A673 (cell line): Measurements from ENCODE around the gene SYNJ1. TPM values are rescaled to one million over a fixed set of nuclear protein-coding genes. Genes with fewer than 3 reads are reported as not detected.
"Not testable (repeated sequence)": the region's sequence is repeated elsewhere in the genome, so short reads cannot be mapped to it uniquely, and the experiment has no call there.

Source experiments
- BruUV-seq: library from RNA; stranded (reverse); fragments of 400-500 nt; replicated peaks from 2 replicates; lab custom pipeline; 2021; lab: Mats Ljungman, UMichigan
- CTCF ChIA-PET: fragments of 300-600 bp; sonication (Branson Sonifier 250); formaldehyde crosslinking; loops from one replicate; lab custom pipeline; 2022; ENCODE audit warnings: antibody characterized with exemption; lab: Charles Lee
- POLR2A ChIA-PET: fragments of 300-600 bp; sonication (Branson Sonifier 250); formaldehyde crosslinking; loops from one replicate; lab custom pipeline; 2022; ENCODE audit warnings: antibody characterized with exemption; ENCODE audit not compliant: low non-redundant PET; lab: Charles Lee
- DNase-seq: peaks from one replicate; pipeline ENCODE4 v3.0.0-alpha.2; 2015; ENCODE audit warnings: low spot score
- H3K27ac ChIP-seq: fragments of 200-600 bp; sonication (generic); 2 replicates; pipeline ENCODE4 v1.5.1; 2016; ENCODE audit warnings: mixed run types, low read depth, mild to moderate bottlenecking, mixed read lengths, antibody characterized with exemption, low read length; ENCODE audit not compliant: poor library complexity, severe bottlenecking
- H3K27me3 ChIP-seq: fragments of 200-600 bp; sonication (generic); replicated peaks from 2 replicates; pipeline ENCODE4 v1.6.1; 2017; ENCODE audit warnings: mixed run types, low read depth, mild to moderate bottlenecking, mixed read lengths, antibody characterized with exemption, low read length; ENCODE audit not compliant: insufficient read depth, poor library complexity
- H3K36me3 ChIP-seq: fragments of 200-600 bp; sonication (generic); 2 replicates; pipeline ENCODE4 v1.6.1; 2016; ENCODE audit warnings: mixed run types, mild to moderate bottlenecking, mixed read lengths, antibody characterized with exemption, low read length; ENCODE audit not compliant: insufficient read depth, poor library complexity, severe bottlenecking
- H3K4me1 ChIP-seq: fragments of 200-600 bp; sonication (generic); 2 replicates; pipeline ENCODE4 v1.6.1; 2017; ENCODE audit warnings: mixed run types, mild to moderate bottlenecking, mixed read lengths, antibody characterized with exemption, low read length; ENCODE audit not compliant: insufficient read depth, poor library complexity, severe bottlenecking
- H3K4me3 ChIP-seq: fragments of 200-600 bp; sonication (generic); 2 replicates; pipeline ENCODE4 v1.5.1; 2016; ENCODE audit warnings: low read depth, mixed run types, mild to moderate bottlenecking, mixed read lengths, low read length; ENCODE audit not compliant: poor library complexity, severe bottlenecking
- H3K9me3 ChIP-seq: fragments of 200-600 bp; sonication (generic); 2 replicates; pipeline ENCODE4 v1.6.1; 2016; ENCODE audit warnings: mixed run types, low read depth, mild to moderate bottlenecking, mixed read lengths, antibody characterized with exemption, low read length; ENCODE audit not compliant: poor library complexity, severe bottlenecking
- EZH2 ChIP-seq: fragments of 200-600 bp; sonication (generic); IDR thresholded peaks from 2 replicates; pipeline ENCODE4 v1.6.1; 2017; ENCODE audit warnings: borderline replicate concordance, low read depth, mild to moderate bottlenecking, mixed read lengths, antibody characterized with exemption, low read length; ENCODE audit not compliant: poor library complexity, severe bottlenecking
- intact Hi-C: fragments of 100-400 bp; cut with micrococcal nuclease; formaldehyde crosslinking; loops from one replicate; pipeline ENCODE4 v1.10.0; 2022; ENCODE audit not compliant: unreplicated experiment
- total RNA-seq: library from RNA; stranded (reverse); gene quantifications from 2 replicates; pipeline ENCODE4 v1.2.3, GENCODE V29; 2021
- TF ChIP-seq, protein P1 (sequence below): fragments of 300-800, 200-600 bp; sonication (generic); conservative IDR thresholded peaks from 2 replicates; pipeline ENCODE4 v1.5.1; 2017; ENCODE audit warnings: low read depth, mild to moderate bottlenecking, antibody characterized with exemption, low read length, moderate library complexity, mixed read lengths

Gene SYNJ1
- total RNA-seq, 1 experiment from 2014 or later, result 17.1 TPM

- no peaks in the 10 kb centered on the region for H3K36me3 ChIP-seq
- no TSS peak for BruUV-seq
- H3K27ac ChIP-seq, result no peak overlapping the region
- intact Hi-C loops, result no loop called here
- H3K4me1 ChIP-seq, result peaks cover 12% of the 10 kb centered on the region
- CTCF ChIA-PET, result no interaction called here
- no peaks in the 10 kb centered on the region for H3K27me3 ChIP-seq
- peak; percentile 53 for DNase-seq
- no peak overlapping the region for H3K4me3 ChIP-seq
- TF ChIP-seq, protein P1, sequence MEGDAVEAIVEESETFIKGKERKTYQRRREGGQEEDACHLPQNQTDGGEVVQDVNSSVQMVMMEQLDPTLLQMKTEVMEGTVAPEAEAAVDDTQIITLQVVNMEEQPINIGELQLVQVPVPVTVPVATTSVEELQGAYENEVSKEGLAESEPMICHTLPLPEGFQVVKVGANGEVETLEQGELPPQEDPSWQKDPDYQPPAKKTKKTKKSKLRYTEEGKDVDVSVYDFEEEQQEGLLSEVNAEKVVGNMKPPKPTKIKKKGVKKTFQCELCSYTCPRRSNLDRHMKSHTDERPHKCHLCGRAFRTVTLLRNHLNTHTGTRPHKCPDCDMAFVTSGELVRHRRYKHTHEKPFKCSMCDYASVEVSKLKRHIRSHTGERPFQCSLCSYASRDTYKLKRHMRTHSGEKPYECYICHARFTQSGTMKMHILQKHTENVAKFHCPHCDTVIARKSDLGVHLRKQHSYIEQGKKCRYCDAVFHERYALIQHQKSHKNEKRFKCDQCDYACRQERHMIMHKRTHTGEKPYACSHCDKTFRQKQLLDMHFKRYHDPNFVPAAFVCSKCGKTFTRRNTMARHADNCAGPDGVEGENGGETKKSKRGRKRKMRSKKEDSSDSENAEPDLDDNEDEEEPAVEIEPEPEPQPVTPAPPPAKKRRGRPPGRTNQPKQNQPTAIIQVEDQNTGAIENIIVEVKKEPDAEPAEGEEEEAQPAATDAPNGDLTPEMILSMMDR, result no peak
- TF ChIP-seq EZH2, result no peak
- POLR2A ChIA-PET, result no interaction called here
- no peaks in the 10 kb centered on the region for H3K9me3 ChIP-seq
Measured at GRCh38 chr21:32702702-32703101, 25.1 kb downstream of the SYNJ1 start.

GRCh38 chr21:32698971-32699693, 28.7 kb downstream of the SYNJ1 start:
- Histone ChIP-seq H3K27me3 (no peaks in the 10 kb centered on the region), H3K27ac (no peak overlapping the region), H3K4me1 (peaks cover 12% of the 10 kb centered on the region), H3K9me3 (no peaks in the 10 kb centered on the region), H3K4me3 (no peak overlapping the region), H3K36me3 (no peaks in the 10 kb centered on the region)
- ChIA-PET CTCF (no interaction called here), POLR2A (interaction anchor here (0.5 kb wide), 1 partner anchor 72 kb away, joined by 10 read pairs; the partner anchor contains the start of gene PAXBP1)
- TF ChIP-seq, protein P1, result no peak
- TF ChIP-seq EZH2, result no peak
- BruUV-seq, result no TSS peak
- DNase-seq, result peak; percentile 44
- intact Hi-C loops, result no loop called here

DNA sequence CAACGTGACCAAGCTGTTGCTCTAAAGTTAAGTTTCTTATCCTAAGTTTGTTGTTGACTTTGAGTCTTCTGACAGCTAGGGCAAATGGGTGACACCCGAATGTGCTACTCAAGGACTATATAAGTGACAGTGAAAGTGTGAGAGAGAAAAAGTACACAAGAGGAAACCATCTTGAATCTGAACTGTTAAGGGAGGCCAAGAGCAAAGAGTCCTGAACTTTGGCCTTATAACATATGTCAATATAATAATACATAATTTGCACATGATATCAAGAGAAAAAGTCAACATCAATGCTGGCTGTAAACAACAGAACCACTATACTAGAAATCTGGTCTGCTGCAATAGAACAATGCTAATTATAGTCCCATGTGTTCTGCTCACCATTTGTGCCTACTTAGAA, 29.5 kb downstream of the SYNJ1 start:
- Histone ChIP-seq H3K4me3 (no peak overlapping the region), H3K27ac (no peak overlapping the region), H3K4me1 (peaks cover 12% of the 10 kb centered on the region), H3K27me3 (no peaks in the 10 kb centered on the region), H3K36me3 (no peaks in the 10 kb centered on the region), H3K9me3 (no peaks in the 10 kb centered on the region)
- ChIA-PET POLR2A (no interaction called here), CTCF (no interaction called here)
- TF ChIP-seq, protein P1, result no peak
- BruUV-seq, result no TSS peak
- intact Hi-C loops, result no loop called here
- no peak for DNase-seq

GRCh38 chr21:32695482-32695881, 32.3 kb downstream of the SYNJ1 start:
- DNase-seq, intact Hi-C loops, H3K4me3 ChIP-seq, H3K9me3 ChIP-seq, H3K27ac ChIP-seq, POLR2A ChIA-PET, H3K4me1 ChIP-seq, H3K36me3 ChIP-seq, BruUV-seq, H3K27me3 ChIP-seq, CTCF ChIA-PET: not testable (repeated sequence)
